Activated naive CD8-positive, alpha-beta T cell (primary cell): Measurements from ENCODE around the gene C3orf70.

ENCODE experiments used
- H3K27ac Mint-ChIP-seq: one replicate; pipeline ENCODE4 v1.8.0; 2021; ENCODE audit warnings: mixed read lengths
- H3K27me3 Mint-ChIP-seq: one replicate; pipeline ENCODE4 v1.8.0; 2021; ENCODE audit warnings: mixed read lengths
- H3K36me3 Mint-ChIP-seq: one replicate; pipeline ENCODE4 v1.8.0; 2021; ENCODE audit warnings: mixed read lengths
- H3K4me1 Mint-ChIP-seq: one replicate; pipeline ENCODE4 v1.8.0; 2021; ENCODE audit warnings: low read depth, mixed read lengths
- H3K4me3 Mint-ChIP-seq: one replicate; pipeline ENCODE4 v1.8.0; 2021; ENCODE audit warnings: mild to moderate bottlenecking, mixed read lengths
- H3K9me3 Mint-ChIP-seq: one replicate; pipeline ENCODE4 v1.8.0; 2021; ENCODE audit warnings: low read depth, mixed read lengths

Gene C3orf70

DNA sequence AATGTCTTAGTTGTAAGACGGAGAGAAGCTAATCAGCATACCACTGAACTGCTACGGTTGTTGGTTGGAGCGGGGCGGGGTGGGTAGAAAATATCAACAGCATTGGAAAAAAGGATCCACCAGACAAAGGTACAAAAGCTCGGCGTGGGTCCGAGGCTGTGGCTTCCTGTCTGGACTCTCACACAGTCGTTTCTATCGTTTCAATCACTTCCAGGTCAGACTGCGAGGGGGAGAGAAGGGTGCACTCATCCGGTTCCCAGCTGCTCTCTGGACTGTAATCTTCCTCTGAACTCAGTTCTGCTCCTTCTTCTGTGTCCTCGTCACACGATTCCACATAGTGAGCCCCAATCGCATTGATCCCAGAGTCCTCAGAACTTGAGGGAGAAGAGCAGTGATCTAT lies 70.0 kb downstream of the C3orf70 start:
- Mint-ChIP-seq H3K27ac (no peak overlapping the region), H3K4me3 (no peak overlapping the region), H3K27me3 (peaks cover 2% of the 10 kb centered on the region)

DNA sequence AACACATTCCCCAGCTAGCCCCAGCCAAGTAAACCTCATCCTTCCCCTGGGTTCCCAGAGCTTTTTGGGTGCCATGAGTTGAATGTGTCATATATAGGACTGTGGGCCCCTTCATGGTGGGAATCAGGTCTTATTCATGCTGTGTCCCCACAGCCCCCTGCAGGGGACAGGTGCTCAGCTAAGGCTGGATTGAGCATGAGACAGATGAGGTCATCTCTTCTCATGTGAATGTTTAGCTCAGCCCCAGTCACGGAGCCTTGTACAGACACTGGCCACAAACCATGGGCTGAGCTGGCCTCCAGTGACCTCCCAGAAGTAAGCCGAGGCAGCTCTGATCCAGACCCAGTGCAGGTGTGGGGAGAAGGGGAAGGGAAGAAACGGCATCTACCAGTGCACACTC lies 70.7 kb downstream of the C3orf70 start:
- H3K4me3 Mint-ChIP-seq, result no peak overlapping the region
- H3K27me3 Mint-ChIP-seq, result no peaks in the 10 kb centered on the region
- H3K27ac Mint-ChIP-seq, result no peak overlapping the region
- no peaks in the 10 kb centered on the region for H3K36me3 Mint-ChIP-seq
- no peaks in the 10 kb centered on the region for H3K4me1 Mint-ChIP-seq
- no peaks in the 10 kb centered on the region for H3K9me3 Mint-ChIP-seq

More for the DNA sequence above, 70.0 kb downstream of the C3orf70 start:
- Mint-ChIP-seq H3K4me1 (no peaks in the 10 kb centered on the region), H3K9me3 (no peaks in the 10 kb centered on the region), H3K36me3 (no peaks in the 10 kb centered on the region)

- no peaks in the 10 kb centered on the region for H3K4me1 Mint-ChIP-seq
- no peak overlapping the region for H3K27ac Mint-ChIP-seq
- H3K36me3 Mint-ChIP-seq, result no peaks in the 10 kb centered on the region
- H3K9me3 Mint-ChIP-seq, result no peaks in the 10 kb centered on the region
- no peak overlapping the region for H3K4me3 Mint-ChIP-seq
- peaks cover 1% of the 10 kb centered on the region for H3K27me3 Mint-ChIP-seq
Observed at GRCh38 chr3:185081521-185081920, 71.3 kb downstream of the C3orf70 start.

GRCh38 chr3:185079625-185080024 lies 73.2 kb downstream of the C3orf70 start:
- H3K9me3 Mint-ChIP-seq, result no peaks in the 10 kb centered on the region
- H3K27ac Mint-ChIP-seq, result no peak overlapping the region
- peaks cover 7% of the 10 kb centered on the region for H3K27me3 Mint-ChIP-seq
- H3K4me1 Mint-ChIP-seq, result no peaks in the 10 kb centered on the region
- no peaks in the 10 kb centered on the region for H3K36me3 Mint-ChIP-seq
- no peak overlapping the region for H3K4me3 Mint-ChIP-seq

GRCh38 chr3:185076219-185076618 lies 76.6 kb downstream of the C3orf70 start:
- H3K4me3 Mint-ChIP-seq, result no peak overlapping the region
- no peaks in the 10 kb centered on the region for H3K36me3 Mint-ChIP-seq
- no peaks in the 10 kb centered on the region for H3K4me1 Mint-ChIP-seq
- H3K27me3 Mint-ChIP-seq, result peaks cover 7% of the 10 kb centered on the region
- H3K9me3 Mint-ChIP-seq, result no peaks in the 10 kb centered on the region
- H3K27ac Mint-ChIP-seq, result no peak overlapping the region

GRCh38 chr3:185075547-185075946 lies 77.3 kb downstream of the C3orf70 start:
- Mint-ChIP-seq H3K4me1 (no peaks in the 10 kb centered on the region), H3K36me3 (no peaks in the 10 kb centered on the region), H3K27ac (no peak overlapping the region), H3K4me3 (no peak overlapping the region), H3K9me3 (no peaks in the 10 kb centered on the region), H3K27me3 (peaks cover 7% of the 10 kb centered on the region)

- Mint-ChIP-seq H3K9me3 (no peaks in the 10 kb centered on the region), H3K4me3 (no peak overlapping the region), H3K27ac (no peak overlapping the region), H3K36me3 (no peaks in the 10 kb centered on the region), H3K27me3 (peaks cover 5% of the 10 kb centered on the region), H3K4me1 (no peaks in the 10 kb centered on the region)
Observed at GRCh38 chr3:185071287-185071800, 81.5 kb downstream of the C3orf70 start.

- Mint-ChIP-seq H3K36me3 (no peaks in the 10 kb centered on the region), H3K4me3 (no peak overlapping the region), H3K27me3 (peaks cover 3% of the 10 kb centered on the region), H3K27ac (no peak overlapping the region), H3K4me1 (no peaks in the 10 kb centered on the region), H3K9me3 (no peaks in the 10 kb centered on the region)
Observed at GRCh38 chr3:185070491-185071286, 82.2 kb downstream of the C3orf70 start.

DNA sequence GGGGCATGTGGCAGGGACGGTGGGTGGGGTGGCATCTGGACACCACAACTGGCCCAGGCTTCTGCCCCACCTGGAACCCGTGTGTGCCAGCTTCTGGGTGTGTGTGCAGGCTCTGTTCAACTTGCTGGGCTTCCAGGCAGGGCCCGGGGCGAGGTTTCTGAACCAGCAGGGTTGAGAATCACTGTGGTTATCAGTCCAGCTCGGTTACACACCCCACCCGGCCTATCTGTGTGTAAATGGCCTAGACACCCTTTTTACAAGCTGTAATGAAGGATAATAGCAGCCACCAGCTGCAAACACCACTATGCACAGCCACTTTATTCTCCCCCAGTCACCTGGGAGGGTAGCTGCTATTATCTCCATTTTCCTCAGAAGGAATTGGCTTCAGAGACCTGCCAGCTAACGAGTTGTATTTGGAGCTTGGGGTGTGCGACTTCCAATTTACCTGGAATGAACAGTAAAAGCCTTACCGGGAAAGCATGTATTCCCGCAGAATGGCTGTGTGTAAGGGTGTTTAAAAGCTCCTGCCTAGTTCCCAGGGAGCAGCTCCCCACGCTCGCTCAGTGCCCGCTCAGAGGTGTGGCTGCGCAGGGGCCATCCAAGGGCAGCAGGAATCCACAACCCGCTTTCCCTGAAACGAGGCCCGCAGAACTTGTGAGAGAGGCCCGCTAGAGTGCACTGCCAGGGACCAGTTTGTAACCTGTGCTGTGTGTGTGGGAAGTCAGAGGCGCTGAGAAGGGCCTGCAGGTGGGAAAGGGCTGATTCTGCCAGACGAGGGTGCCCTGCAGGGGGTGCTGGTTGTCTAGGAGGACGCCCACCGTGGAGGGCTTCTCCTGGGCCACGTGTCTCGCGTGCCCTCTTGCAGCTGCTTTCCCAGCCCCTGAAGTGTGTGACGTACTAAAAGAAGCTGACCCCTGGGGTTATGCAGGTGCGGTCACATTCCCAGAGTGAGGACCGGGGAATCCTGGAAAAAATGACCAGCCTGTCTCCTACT lies 83.5 kb downstream of the C3orf70 start:
- Mint-ChIP-seq H3K27me3 (peaks cover 2% of the 10 kb centered on the region), H3K36me3 (no peaks in the 10 kb centered on the region), H3K9me3 (no peaks in the 10 kb centered on the region), H3K4me1 (no peaks in the 10 kb centered on the region), H3K4me3 (no peak overlapping the region), H3K27ac (no peak overlapping the region)

GRCh38 chr3:185067173-185067572 lies 85.7 kb downstream of the C3orf70 start:
- no peaks in the 10 kb centered on the region for H3K36me3 Mint-ChIP-seq

DNA sequence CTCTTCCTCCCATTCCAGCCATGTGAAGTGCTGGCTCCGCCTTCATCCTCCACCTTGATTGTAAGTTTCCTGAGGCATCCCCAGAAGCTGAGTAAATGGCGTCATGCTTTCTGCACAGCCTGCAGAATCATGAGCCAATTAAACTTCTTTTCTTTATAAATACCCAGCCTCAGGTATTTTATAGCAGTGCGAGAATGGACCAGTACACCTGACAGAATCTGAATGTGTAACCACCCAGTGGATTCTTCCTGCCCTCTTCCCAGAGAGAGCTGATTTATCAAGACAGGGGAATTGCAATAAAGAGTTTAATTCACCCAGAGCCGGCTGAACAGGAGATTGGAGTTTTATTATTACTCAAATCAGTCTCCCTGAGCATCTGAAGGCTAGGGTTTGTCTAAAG lies 86.6 kb downstream of the C3orf70 start:
- Mint-ChIP-seq H3K36me3 (no peaks in the 10 kb centered on the region), H3K4me3 (no peak overlapping the region), H3K27me3 (peaks cover 2% of the 10 kb centered on the region), H3K27ac (no peak overlapping the region), H3K4me1 (no peaks in the 10 kb centered on the region), H3K9me3 (no peaks in the 10 kb centered on the region)

More at GRCh38 chr3:185067173-185067572, 85.7 kb downstream of the C3orf70 start:
- Mint-ChIP-seq H3K27ac (no peak overlapping the region), H3K4me3 (no peak overlapping the region), H3K4me1 (no peaks in the 10 kb centered on the region), H3K9me3 (no peaks in the 10 kb centered on the region), H3K27me3 (peaks cover 2% of the 10 kb centered on the region)

DNA sequence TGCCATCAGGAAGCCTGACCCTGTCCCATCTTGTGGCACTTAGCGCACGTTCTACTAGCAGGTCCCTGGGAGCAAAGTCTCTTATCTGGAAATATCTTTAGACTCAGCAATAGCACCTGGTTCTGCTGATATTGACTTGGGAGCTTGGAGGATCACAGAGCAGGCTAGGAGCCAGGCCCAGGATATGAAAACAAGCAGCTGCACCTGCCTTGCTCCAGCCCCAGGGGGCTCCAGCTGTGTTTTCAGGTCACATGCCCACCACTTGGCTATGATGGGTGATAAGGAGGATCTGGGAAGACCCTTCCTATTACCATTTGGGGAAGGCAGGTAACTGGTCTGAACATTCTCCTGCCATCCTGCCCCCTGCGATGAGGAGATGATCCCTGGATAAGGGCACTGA lies 87.8 kb downstream of the C3orf70 start:
- no peaks in the 10 kb centered on the region for H3K36me3 Mint-ChIP-seq
- H3K27me3 Mint-ChIP-seq, result peaks cover 2% of the 10 kb centered on the region
- H3K9me3 Mint-ChIP-seq, result peaks cover 5% of the 10 kb centered on the region
- H3K4me1 Mint-ChIP-seq, result no peaks in the 10 kb centered on the region
- no peak overlapping the region for H3K27ac Mint-ChIP-seq
- H3K4me3 Mint-ChIP-seq, result no peak overlapping the region

DNA sequence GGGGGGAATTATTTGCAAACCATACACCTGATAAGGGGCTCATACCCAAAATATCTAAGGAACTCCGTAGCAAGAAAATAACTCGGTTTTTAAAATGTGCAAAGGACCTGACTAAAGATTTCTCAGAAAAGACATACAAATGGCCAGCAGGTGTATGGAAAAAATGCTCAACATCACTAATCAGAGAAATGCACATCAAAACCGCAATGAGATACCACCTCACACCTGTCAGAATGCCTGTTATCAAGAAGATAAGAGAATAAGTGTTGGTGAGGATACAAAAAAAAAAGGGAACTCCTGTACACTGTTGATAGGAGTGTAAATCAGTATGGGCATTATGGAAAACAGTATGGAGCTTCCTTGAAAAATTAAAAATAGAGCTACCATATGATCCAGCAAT lies 89.4 kb downstream of the C3orf70 start:
- peaks cover 20% of the 10 kb centered on the region for H3K9me3 Mint-ChIP-seq
- H3K4me3 Mint-ChIP-seq, result no peak overlapping the region
- peaks cover 2% of the 10 kb centered on the region for H3K27me3 Mint-ChIP-seq
- peaks cover 5% of the 10 kb centered on the region for H3K36me3 Mint-ChIP-seq
- no peaks in the 10 kb centered on the region for H3K4me1 Mint-ChIP-seq
- H3K27ac Mint-ChIP-seq, result no peak overlapping the region

DNA sequence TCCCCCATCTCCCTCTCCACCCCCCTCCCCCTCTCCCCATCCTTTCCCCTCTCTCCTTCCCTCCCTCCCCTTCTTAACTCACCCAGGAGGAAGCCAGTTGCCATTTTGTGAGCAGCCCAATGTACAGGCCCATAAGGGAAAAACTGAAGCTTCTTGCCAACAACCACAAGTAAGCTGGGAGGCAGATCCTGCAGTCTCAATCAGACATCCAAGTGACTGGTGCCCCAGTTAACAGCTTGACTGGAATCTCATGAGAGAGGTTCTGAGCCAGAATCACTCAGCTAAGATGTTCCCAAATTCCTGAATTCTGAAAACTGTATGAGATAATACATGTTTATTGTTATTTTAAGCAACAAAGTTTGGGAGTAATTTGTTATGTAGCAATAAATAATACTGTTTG lies 90.7 kb downstream of the C3orf70 start:
- Mint-ChIP-seq H3K4me1 (no peaks in the 10 kb centered on the region), H3K4me3 (no peak overlapping the region), H3K27ac (no peak overlapping the region), H3K36me3 (peaks cover 5% of the 10 kb centered on the region), H3K27me3 (peaks cover 2% of the 10 kb centered on the region), H3K9me3 (peaks cover 25% of the 10 kb centered on the region)

DNA sequence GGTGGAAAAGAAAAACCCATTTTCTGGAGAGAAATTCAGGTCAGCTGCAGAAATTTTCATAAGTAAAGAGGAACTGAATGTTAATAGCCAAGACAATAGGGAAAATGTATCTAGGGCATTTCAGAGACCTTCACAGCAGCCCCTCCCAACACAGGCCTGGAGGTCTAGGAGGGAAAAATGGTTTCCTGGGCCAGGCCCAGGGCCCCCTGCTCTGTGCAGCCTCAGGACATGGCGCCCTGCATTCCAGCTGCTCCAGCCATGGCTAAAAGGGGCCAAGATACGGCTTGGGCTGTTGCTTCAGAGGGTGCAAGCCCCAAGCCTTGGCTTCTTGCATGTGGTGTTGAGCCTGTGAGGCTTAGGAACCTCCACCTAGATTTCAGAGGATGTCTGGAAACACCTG lies 92.2 kb downstream of the C3orf70 start:
- Mint-ChIP-seq H3K27ac (no peak overlapping the region), H3K36me3 (peaks cover 12% of the 10 kb centered on the region), H3K4me1 (no peaks in the 10 kb centered on the region), H3K4me3 (no peak overlapping the region), H3K27me3 (peaks cover 2% of the 10 kb centered on the region), H3K9me3 (peaks cover 35% of the 10 kb centered on the region)
